Measurements from ENCODE around the gene TFF3.
A peak's percentile ranks its signal among the peaks of the same experiment; 100 is the strongest.

The TFF3 gene

GRCh38 chr21:42346866-42347600 is 31.8 kb upstream of the TFF3 start:
- DNase-seq: no peak

- DNase-seq: no peak
Observed at GRCh38 chr21:42346441-42346840, 31.2 kb upstream of the TFF3 start.

- no peak for DNase-seq
Observed at GRCh38 chr21:42344631-42345030, 29.4 kb upstream of the TFF3 start.

DNA sequence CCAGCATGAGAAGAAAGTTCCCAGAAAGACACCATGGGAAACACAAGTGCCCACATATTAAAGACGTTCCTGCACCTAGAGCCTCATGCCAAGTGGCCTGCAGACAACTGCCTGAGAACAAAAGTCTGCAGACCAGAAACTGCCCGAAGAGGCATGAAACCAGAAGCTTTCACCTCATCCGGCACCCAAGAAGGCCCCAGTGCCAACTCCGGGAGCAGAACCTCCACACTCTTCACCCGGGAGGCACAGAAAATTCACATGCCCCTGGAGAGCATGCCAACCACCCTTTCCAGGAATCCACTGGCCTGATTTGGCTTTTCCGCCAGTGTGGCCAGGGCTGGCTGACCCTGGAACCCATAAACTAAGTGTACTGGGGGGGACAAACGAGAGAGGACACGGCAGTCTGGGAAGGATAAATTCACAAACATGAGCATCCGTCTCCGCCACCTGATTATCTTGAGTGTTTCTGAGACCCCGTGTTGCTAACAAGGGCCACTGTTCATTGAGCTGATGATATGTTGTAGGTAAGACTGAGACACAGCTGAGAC is 28.8 kb upstream of the TFF3 start:
- no peak for DNase-seq

GRCh38 chr21:42343556-42343955 is 28.3 kb upstream of the TFF3 start:
- no peak for DNase-seq

- no peak for DNase-seq
Observed at GRCh38 chr21:42343101-42343500, 27.9 kb upstream of the TFF3 start.

DNA sequence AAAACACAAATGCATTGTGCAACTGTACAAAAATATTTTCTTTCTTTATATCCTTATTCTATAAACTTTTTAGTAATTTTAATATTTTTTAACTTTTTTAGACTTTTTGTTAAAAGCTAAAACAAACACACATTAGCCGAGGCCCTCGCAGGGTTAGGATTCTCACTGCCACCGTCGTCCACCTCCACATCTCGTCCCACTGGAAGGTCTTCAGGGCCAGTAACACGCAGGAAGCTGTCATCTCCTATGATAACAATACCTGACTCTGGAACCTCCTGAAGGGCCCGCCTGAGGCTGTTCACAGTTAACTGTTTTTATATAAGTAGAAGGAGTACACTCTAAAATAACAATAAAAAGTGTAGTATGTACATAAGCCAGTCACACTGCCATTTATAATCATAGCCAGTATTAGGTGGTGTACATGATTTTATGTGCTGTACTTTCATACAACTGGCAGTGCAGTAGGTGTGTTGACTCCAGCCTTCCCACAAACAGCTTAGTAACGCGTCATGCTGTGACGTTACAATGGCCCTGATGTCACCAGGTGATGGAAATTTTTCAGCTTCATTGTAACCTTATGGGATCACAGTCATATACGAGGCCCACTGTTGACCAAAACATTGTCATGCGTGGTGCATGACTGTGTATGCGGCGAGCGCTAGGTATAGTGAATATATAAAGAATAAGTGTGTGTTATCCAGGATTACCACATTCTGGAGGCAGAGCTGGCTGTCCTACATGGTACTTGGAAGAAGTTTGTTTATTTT is 26.8 kb upstream of the TFF3 start:
- DNase-seq: peak; percentile 80

GRCh38 chr21:42340187-42341050 is 25.2 kb upstream of the TFF3 start:
- DNase-seq: no peak

GRCh38 chr21:42338729-42339715 is 23.8 kb upstream of the TFF3 start:
- no peak for DNase-seq

GRCh38 chr21:42337830-42338728 is 22.9 kb upstream of the TFF3 start:
- DNase-seq: peak; percentile 99

DNA sequence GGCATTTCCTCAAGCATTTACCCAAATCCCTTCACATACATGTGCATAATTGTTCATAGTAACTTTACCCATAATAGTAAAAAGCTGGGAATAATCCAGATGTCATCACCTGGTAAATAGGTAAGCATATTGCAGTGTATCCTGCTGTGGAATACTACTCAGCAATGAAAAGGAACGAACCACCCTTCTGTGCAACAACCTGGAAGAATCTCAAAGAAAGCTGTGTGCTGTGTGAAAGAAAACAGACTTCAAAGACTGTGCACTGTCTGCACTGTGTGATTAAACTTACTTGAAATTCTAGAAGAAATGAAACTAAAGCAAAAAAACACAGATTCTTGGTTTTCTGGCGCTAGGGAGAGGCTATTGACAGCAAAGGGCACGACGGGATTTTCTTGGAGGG is 22.1 kb upstream of the TFF3 start:
- no peak for DNase-seq

DNA sequence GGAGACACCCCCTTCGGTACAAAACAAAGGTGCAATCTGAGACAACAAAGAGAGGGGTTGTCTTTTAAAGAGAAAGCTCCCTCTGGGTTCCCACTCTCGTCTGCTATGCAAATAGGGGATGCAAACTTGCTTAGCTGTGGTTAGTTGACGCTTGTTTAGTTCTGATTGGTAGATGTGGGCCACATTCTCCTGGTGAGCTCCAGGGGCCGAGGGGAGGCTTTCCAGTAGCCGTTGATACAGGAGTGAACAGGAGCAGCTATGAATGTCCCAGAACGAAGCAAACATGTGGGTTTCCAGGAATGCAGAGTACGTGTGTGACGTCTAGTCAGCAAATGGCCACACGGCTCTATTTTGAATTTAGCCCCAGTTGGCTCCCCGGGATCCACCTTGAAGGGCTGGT is 20.8 kb upstream of the TFF3 start:
- no peak for DNase-seq

DNA sequence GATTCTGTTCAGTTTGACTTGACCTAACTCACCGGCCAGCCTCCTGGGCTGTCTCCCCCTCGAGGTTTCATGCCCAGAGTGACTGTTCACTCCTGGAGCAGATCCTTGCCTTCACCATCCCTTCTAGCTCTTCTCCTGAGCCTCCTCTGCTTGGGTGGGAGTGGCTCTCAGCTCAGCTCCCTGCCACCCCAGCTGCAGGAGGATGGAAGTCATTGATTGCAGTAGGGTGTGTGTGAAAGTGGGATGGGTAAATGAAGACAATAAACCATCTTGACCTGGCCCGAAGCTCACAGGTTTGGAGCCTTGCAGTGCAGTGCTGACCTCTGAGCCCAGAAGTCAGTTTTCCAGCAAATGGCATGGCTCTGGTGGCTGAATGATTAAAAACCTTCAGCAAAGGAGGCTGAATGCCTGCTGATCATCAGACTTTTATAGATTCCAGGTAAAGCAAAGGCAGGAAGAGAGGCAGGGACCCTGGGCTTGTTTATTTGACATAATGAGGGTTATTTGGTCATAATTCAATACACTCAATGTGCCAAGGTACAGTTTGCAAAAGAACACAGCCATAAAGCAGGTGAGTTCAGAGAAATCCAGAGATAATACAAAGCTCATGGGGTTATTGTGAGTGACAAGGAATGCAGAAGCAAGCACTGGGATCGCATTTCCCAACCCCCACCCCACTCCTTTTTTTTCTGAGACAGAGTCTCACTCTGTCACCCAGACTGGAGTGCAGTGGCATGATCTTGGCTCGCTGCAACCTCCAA is 17.5 kb upstream of the TFF3 start:
- DNase-seq: no peak

DNA sequence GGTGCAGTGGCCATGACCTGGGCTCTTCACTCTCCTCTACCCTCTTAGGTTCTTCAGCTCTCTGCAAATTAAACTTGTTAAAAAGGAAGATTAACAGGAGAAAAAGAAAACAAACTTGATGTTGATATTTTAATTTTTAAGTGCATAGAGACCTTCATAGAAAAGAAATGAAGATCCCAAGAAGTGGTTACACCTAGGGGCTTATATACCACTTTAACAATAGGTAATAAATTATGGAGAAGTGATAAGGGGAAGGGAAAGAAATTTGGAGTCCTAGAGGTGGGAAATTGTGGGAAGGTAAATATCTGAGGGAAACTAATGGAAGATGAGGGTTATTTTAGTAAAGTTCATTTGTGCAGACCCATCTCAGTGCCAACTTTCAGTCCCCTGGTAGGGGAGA is 16.5 kb upstream of the TFF3 start:
- no peak for DNase-seq

DNA sequence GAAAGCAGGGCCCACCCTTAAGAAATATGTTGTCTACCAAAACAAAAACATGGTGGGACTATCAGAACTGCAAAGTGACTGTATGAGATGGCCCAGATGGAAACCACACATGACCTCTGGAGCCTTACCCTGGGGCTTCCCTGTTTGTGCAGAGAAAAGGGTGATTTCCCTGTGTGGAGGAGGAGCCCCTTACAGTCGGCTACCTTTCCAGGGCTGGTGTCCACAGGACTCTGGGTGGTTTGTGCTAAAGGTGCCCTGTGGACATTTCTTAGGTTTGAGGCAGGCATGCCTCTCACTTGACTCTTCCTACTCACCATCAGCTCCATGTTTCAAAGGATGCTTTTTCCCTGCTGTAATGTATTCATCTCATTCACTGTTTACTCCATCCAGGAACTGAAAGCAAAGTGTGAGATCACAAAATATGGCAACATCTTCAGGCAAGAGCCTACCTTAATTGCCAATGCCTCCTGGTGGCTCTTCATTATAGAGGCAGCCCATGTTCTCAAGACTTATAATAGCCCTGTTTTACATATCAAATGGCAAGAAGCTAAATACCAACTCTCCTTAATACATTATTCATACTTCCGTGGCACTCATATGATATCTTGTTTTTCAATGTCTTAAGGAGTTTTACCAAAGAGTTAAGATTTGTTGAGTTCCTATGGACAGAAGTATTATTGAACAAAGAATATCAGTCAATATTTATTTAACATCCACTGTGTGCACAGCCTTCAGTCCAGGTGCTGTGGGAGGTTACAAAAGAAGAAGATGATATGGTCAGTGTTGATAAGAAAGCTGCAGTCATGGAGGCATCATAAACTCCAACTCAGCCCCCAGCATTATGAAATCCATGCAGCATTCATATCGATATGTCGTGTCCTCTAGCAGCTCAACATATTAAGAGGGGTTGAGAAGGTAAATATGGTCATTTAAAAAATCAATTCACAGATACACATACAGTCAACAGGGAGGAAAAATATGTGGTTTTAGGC is 15.5 kb upstream of the TFF3 start:
- DNase-seq: no peak

GRCh38 chr21:42324896-42325295 is 9.7 kb upstream of the TFF3 start:
- DNase-seq: no peak

- no peak for DNase-seq
Observed at GRCh38 chr21:42321845-42322244, 6.6 kb upstream of the TFF3 start.

- DNase-seq: no peak
Observed at GRCh38 chr21:42321231-42321630, 6.0 kb upstream of the TFF3 start.

DNA sequence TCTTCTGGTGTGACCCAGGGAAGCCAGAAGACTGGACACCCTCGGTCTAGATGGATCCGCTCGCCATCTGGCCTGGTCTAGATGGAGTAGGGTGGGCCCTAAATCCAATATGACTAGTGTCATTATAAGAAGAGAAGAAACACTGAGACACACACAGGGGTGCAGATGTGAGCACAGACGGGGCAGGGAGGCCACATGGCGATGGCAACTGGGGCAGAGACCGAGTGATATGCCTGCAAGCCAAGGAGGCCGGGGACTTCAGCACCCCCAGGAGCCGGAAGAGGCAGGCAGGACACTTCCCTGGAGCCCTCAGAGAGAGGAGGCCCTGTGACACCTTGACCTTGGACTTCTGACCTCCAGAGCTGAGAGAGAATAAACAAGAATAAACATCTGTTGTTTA is 5.6 kb upstream of the TFF3 start:
- DNase-seq: no peak
